Muscle of back (tissue), 11 donors: ENCODE results near the gene PAF1. TPM values are rescaled to one million over a fixed set of nuclear protein-coding genes. Genes with fewer than 3 reads are reported as not detected.
"Not testable (repeated sequence)": the region's sequence is repeated elsewhere in the genome, so short reads cannot be mapped to it uniquely, and the experiment has no call there.

ENCODE experiments used
- DNase-seq, 3 donors: peaks; one replicate each; pipeline versions ENCODE4 v3.0.0 to v3.0.0-alpha.2; 2013
- polyA plus RNA-seq, 10 donors: library from polyadenylated mRNA; unstranded; fragments of 120-200 nt; gene quantifications; one replicate each; pipeline ENCODE4 v1.2.1, GENCODE V29; 2013; ENCODE audit not compliant: insufficient read length in 10 of 10

Gene PAF1
- polyA plus RNA-seq, 10 donors = 33.8 to 43.8 (median 38.7) TPM

DNA sequence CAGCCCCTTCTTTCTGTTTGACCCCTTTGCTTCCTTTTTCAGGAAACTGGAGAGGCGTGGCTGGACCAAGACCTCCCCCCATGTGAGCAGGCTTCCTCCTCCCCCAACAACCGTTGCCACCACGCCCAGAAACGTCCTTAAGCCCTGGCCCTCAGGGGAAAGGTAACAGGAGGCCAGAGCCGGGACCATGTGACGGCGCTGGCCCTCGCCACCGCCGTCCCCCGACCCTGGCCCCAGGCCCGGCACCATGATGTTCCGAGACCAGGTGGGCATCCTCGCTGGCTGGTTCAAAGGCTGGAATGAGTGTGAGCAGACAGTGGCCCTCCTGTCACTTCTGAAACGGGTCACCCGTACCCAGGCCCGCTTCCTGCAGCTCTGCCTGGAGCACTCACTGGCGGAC, 34.3 kb downstream of the PAF1 start:
- DNase-seq = no peak

DNA sequence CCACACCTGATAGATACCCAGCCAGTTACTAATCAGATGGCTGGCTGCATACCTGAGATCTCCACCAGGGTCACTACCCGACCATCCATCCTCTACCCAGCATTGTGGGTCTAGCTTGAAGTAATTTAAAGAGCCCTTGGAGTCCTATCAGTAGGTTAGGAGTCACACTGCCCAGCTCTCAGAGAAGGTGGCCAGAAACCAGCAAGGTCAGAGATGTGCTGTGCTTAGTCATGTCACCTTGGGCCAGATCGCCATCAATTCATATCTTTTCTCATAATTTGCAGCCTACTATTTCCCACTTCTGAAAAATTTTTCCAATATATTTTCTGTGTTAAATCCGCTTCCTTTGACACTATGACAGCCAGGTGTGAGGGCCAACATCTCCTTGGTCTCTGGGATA, 34.8 kb downstream of the PAF1 start:
- DNase-seq = no peak

DNA sequence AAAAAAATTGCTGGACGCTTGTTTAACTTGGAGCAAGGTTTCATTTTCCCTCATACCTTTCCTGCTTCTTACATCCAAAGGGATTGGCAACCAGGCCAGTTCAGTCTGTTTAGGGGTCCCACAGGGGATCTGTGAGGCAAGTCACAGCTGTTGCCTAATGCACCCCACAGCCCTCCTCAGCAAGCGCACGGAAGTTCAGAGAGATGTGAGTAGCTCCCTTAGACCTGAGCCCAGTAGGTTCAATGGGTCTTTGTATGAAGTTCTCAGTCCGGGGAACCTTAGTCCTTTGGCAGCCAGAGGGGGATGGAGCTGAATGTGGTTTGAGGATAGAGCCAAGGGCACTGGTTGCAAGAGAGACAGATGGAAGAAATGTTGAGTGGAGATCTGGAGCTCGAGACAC, 35.7 kb downstream of the PAF1 start:
- DNase-seq = no peak

DNA sequence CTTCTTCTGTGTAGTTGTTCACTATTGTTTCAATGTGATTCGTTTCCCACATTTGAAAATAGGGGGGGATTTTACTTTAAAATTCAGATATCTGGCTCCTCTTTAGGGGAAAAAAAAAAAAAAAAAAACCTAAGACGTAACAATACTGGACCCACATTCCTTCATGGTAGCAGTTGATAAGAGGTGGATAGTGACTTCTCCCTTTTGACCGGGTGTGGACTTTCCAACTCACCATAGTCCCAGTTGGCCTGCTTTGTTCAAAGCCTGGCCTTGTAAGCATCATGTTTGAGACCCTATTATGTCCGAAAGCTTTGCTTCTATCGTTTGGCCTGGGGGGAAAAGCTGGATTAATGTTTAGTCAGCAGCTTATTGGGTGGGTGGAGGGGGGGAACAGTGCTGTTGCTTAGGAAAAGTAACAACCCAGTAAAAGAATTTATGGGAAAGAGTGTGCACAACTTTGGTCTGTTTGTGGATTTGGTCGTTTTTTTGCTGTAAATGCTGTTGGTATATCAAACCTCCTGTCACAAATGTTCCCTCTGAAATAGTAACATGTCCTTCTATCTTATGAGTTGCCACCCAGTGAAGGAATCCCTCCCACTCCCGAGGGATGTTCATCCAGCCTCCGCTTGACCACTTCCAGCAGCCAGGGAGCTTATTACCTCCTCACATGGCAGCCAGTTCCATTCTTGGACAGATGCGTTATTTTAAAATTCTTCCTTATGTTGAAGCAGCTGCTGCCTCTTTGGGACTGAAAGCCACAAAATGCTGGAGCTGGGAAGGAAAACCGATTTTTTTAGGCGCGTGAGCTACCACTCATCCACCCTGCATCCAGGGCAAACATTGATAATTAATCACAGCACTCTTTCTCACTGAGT, 38.3 kb downstream of the PAF1 start:
- peak in 2 of 3 donors; percentile 53 to 69 for DNase-seq

DNA sequence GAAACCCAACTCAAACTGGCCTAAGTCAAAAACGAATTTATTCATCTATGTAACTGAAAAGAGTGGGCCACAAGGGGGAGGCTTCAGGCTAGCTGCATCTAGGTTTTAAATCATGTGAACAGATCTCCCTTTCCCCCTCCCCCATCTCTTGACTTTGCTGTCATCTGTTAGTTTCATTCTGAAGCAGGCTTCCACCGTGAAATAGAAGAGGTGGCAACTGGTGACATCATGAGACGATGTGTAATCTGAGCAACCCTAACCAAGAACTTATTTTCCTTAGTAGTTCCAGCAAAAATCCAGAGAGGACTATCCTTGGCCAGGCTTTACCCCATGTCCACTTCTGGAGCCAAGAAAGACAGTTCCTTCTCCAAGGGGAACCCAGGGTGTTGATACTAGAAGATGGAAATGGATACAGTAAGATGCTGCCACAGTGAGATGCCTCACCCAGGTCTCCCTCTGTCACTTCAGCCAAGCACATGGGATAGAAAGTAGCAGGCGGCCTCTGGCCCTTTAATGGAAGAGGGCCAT, 39.3 kb downstream of the PAF1 start:
- DNase-seq = peak in 1 of 3 donors; percentile 57

DNA sequence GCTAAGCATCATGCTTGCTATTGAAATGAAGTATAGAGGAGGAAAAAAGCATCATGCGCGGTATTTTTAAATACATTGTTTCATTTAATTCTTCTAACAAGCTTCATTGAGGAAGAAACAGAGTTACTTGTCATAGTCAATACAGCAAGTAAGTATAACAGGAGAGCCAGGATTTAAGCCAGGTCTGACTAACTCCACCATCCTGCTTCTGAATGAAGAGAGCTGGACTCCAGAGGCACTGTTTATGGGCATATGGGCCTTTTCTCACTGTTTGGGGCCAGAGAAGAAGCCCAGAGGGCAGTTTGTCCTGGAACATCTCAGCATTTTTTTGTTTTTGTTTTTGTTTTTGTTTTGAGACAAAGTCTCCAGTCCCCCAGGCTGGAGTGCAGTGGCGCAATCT, 40.8 kb downstream of the PAF1 start:
- DNase-seq = no peak

DNA sequence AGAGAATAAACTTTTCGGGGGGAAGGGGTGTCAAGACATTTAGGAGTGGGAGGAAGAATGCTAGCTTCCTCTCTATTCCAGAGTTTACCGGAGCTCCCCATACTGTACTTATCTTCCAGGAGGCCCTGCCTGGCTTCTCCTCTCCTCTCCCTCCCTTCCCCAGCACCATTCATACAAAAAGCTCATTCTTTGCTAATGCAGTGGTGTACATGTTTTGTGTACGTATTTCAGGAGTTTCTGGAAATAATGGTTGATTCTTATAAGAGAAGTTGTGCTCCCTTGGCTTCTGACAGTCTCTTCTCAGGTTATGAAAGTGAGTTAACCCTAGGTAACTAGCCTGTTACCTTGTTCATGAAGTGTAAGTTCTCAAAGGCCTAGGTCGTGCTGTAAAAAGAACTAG, 41.6 kb downstream of the PAF1 start:
- no peak for DNase-seq

DNA sequence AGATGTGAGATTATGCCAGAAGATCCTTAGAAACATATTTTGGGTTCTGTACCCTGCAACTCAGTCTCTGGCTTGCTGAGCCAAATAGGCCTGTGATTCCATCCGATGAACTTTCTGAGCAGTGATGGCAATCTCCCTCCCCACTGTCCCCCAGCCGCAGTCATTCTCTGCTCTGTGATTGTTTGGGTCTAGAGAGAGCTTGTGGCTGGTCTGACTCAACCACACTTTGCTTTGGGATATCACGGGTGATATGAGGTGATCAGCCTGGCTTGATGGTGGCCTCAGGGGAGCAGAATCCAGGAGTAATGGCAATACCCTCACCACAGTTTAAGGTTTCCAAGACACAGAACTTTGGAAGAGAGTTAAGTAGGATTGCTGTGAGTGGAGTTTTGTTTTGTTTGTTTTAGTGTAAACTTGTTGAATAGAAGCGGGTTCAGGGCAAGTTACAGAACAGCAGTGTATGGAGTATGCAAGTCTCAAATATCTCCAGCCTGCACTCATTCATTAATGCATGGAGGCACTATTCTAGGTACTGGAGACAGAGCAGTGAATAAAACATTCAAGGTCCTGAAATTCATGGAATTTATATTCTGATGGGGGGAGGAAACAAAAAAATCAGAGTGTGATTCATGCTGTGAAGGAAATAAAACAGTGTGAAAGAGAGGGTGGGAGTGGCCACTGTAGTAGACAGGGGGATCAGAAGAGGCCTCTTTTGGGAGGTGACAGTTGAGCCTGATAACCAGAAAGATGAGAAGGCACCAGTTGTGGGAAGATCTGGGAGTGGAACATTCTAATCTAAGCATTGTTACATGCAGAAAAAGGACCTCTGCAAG, 43.4 kb downstream of the PAF1 start:
- no peak for DNase-seq

DNA sequence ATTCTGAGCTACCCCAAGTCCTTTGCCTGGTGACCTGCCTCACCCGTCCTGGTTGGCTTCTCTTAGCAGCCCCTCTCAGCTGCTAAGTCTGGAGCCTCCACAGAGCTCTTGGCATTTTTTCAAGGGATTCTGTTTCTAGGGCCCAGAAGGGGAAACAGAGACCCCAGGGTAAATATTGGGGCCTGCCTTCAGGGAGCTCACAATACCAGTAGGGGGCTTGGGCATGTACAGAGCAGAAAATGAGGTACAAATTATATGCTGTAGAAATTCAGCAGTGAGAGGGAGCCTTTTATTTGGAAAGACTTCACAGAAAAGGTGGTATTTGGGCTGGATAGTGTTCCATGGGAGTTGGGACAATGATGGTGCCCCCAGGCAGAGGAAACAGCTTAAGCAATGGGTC, 45.0 kb downstream of the PAF1 start:
- DNase-seq = no peak

DNA sequence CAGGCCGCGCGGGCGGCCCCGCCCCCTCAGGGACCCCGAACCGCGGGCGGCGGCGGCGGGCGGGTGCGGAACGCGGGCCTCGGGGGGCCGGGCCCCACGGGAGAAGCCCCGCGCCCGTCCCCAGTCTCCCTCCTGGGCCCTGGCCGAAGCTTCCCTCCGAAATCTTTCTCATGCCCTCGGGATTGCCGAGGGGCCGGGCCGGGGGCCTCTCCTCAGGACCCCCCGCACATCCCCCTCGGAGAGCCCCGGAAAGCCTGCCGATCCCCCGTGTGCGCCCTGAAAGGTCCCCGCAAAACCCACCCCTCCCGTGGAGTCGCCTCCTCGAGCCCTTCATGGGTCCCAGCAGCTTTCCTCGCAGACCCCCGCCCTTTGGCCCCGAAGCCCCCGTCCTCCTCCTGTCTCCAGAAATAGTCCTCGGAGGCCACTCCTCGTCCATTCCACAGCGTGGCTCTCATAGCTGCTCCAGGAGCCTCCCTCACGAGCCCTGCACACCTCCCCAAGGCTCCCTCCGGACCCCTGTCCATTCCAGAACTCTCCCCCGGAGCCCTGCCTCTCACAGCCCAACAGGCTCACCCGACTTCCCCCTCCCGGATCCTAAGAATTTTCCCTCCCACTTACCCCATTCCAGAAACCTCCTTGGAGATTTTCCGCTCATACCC, 48.1 kb downstream of the PAF1 start:
- peak in 1 of 3 donors; percentile 58 for DNase-seq

DNA sequence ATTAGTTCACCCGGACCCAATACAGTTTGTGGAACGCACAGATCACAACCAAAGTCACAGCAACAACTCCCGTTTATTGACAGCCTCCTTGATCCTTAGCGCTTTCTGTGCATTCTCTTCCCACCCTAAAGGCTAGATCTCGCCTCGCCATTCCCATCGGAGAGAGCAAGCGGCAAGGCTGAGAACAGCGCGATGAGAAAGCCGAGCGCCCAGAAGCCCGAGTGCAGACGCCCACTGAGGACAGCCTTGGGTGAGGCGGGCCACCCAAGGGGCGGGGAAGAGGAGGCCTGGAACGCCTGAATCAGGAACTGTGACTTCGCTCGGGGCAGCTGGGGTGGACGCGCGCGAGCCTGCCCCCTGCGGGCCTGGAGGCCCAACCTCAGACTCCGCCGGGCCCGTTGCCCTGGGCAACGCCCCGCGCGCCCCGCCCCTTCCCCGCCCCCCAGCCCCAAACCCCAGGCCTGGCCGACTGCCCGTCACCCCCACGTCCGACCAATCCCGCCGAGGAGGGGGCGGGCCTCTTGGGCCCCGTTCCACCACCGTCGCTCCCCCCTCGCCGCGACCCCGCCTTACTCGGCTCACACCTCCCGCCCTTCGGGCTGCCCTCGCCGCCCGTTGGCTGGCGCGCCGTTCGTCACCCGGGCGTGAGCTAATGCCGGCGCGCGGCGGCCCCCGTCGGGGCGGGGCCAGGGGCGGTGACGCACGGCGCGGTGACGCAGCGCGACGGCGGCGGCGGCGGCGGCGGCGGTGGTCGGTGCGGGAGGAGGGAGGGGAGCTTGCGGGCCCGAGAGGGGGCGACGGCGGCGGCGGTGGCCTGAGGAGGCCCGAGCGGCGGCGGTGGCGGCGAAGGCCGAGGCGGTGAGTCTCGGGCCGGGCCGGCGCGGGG, 48.9 kb downstream of the PAF1 start, which contains the start of gene SAMD4B:
SAMD4B (plus strand) TSS at position 703 of the 886 bp plus-strand sequence. CDS start 14,473 bp downstream, outside the sequence.
- DNase-seq = peak; percentile 98 to 99 (median 99)

DNA sequence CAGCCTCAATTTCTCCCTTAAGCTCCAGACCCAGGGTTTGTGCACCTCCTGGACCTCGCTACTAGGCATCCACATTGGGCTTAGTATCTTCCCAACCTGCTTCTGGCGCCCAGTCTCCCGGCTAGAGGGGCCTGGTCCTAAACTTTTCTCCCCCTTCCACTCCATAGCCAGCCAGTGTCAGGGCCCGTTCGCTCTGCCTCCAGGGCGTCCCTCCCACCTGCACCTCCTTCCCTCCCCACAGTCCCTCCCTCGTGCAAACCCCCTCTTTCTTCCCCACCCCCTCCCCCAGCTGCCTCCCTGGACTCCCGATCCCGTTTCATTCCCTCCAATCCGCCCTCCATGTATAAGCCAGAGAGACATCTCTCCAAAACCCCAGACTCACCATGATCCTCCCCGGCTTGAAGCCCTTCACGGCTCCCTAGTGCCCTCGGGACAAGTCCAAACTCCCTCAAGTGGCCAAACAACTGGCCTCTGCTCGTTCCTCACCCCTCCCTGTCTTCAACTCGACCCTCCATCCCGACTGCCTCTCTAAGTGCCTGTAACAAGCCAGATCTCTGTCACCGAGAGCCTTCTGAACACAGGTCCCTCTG, 49.7 kb downstream of the PAF1 start:
- peak in 1 of 3 donors; percentile 39 for DNase-seq

DNA sequence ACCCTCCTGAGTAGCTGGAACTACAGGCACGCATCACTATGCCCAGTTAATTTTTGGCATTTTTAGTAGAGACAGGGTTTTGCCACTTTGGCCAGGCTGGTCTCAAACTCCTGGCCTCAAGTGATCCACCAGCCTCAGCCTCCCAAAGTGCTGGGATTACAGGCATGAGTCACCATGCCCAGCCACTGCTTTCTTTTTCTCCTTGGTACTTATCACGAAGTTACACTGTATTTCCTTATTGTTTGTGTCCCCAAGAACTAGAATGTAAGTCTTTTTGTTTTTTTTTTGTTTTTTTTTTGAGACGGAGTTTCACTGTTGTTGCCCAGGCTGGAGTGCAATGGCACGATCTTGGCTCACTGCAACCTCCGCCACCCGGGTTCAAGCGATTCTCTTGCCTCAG, 50.8 kb downstream of the PAF1 start:
- DNase-seq = not testable (repeated sequence)

DNA sequence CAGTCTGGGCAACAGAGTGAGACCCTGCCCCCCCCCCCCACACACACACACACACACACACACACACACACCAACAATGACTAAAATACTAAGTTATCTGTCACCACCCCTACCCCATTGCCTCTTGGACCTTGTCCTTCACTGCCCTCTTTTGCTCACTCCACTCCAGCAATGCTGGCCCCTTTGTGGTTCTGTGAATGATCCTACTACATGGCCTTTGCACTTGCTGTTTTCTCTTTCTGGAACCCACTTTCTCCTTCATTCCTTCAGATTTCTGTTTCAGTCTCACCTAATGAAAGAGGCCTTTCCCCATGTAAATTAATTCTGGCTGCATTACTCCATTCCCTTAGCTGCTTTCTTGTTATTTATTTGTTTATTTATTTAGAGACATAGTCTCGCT, 51.2 kb downstream of the PAF1 start:
- DNase-seq = no peak

DNA sequence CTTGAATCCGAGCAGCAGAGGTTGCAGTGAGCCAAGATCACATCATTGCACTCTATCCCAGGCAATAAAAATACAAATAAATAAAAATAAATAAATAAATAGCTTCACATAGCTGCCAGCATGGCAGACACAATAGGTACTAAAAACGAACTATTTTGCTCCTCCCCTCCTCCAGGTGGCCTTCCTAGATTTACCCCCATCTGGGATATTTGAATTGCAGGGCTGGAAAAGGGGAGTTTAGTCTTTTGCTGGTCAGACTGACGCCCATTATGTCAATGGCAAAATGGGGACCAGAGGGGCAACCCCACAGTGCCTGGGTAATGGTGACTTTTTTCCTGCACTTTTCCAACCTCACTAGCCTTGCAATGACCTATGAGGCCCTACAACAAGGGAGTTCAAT, 54.4 kb downstream of the PAF1 start:
- no peak for DNase-seq

Other genes starting within 250 kb of the PAF1 start
- gene NCCRP1, start 194.1 kb downstream of the PAF1 start, polyA plus RNA-seq = 1 to 10 TPM in 1 of 10 donors, under 1 TPM in 4, not detected in 5; 0.08 to 2.1 (median 0.13) TPM
- gene SYCN, start 186.8 kb downstream of the PAF1 start, polyA plus RNA-seq = not detected
- not detected for gene IFNL3, start 146.1 kb downstream of the PAF1 start, polyA plus RNA-seq
- under 1 TPM in 4 of 10 donors, not detected in 6; 0.10 to 0.23 (median 0.17) TPM for gene IFNL4, start 142.2 kb downstream of the PAF1 start, polyA plus RNA-seq
- gene IFNL2, start 122.7 kb downstream of the PAF1 start, polyA plus RNA-seq = not detected
- not detected for gene IFNL1, start 94.7 kb downstream of the PAF1 start, polyA plus RNA-seq
- gene LRFN1, start 70.2 kb downstream of the PAF1 start, polyA plus RNA-seq = 1 to 10 TPM in 3 of 10 donors, under 1 TPM in 7; 0.59 to 1.9 (median 0.87) TPM
- gene GMFG, start 55.1 kb downstream of the PAF1 start, polyA plus RNA-seq = 10 to 100 TPM; 11.5 to 28.5 (median 19.5) TPM
- 10 to 100 TPM; 62.5 to 92.8 (median 68.9) TPM for gene SAMD4B, start 48.7 kb downstream of the PAF1 start, polyA plus RNA-seq
- 10 to 100 TPM; 18.9 to 27.5 (median 24.9) TPM for gene MED29, start 272 bp upstream of the PAF1 start, polyA plus RNA-seq
- gene ZFP36, start 15.7 kb upstream of the PAF1 start, polyA plus RNA-seq = 100 to 1,000 TPM in 2 of 10 donors, 10 to 100 TPM in 8; 25.2 to 399 (median 70.0) TPM
- 10 to 100 TPM; 34.2 to 70.9 (median 50.2) TPM for gene PLEKHG2, start 21.6 kb upstream of the PAF1 start, polyA plus RNA-seq
- 1,000 to 10,000 TPM; 1,738 to 2,174 (median 1,918) TPM for gene RPS16, start 44.8 kb upstream of the PAF1 start, polyA plus RNA-seq
- gene SUPT5H, start 54.5 kb upstream of the PAF1 start, polyA plus RNA-seq = 10 to 100 TPM; 70.0 to 97.2 (median 78.8) TPM
- 10 to 100 TPM; 43.8 to 53.9 (median 46.7) TPM for gene TIMM50, start 89.7 kb upstream of the PAF1 start, polyA plus RNA-seq
- gene DLL3, start 107.8 kb upstream of the PAF1 start, polyA plus RNA-seq = under 1 TPM in 9 of 10 donors, not detected in 1; 0.07 to 0.30 (median 0.15) TPM
- under 1 TPM in 1 of 10 donors, not detected in 9; 0.13 TPM for gene SELENOV, start 124.0 kb upstream of the PAF1 start, polyA plus RNA-seq
- gene EID2B, start 141.7 kb upstream of the PAF1 start, polyA plus RNA-seq = 1 to 10 TPM; 2.0 to 3.0 (median 2.4) TPM
- 10 to 100 TPM in 6 of 10 donors, 1 to 10 TPM in 4; 8.5 to 12.7 (median 10.8) TPM for gene EID2, start 149.1 kb upstream of the PAF1 start, polyA plus RNA-seq
- under 1 TPM in 2 of 10 donors, not detected in 8; 0.34 to 0.71 TPM for gene LGALS13, start 211.4 kb upstream of the PAF1 start, polyA plus RNA-seq